Measurements from ENCODE around the gene C11orf52.
"Not testable (repeated sequence)": the region's sequence is repeated elsewhere in the genome, so short reads cannot be mapped to it uniquely, and the experiment has no call there.

Gene C11orf52

GRCh38 chr11:111913031-111913861 lies 5.5 kb upstream of the C11orf52 start:
- DNase-seq: no peak

GRCh38 chr11:111913997-111914396 lies 4.7 kb upstream of the C11orf52 start:
- DNase-seq: no peak

GRCh38 chr11:111916768-111917167 lies 1.9 kb upstream of the C11orf52 start:
- no peak for DNase-seq

GRCh38 chr11:111917312-111917711 lies 1.4 kb upstream of the C11orf52 start:
- DNase-seq: no peak

GRCh38 chr11:111917788-111918187 lies 925 bp upstream of the C11orf52 start:
- DNase-seq: no peak

- DNase-seq: no peak
Measured at GRCh38 chr11:111920908-111921307, 2.2 kb downstream of the C11orf52 start.

- DNase-seq: no peak
Measured at GRCh38 chr11:111921541-111922230, 3.0 kb downstream of the C11orf52 start.

GRCh38 chr11:111922803-111923202 lies 4.1 kb downstream of the C11orf52 start:
- DNase-seq: no peak

GRCh38 chr11:111923351-111923788 lies 4.7 kb downstream of the C11orf52 start:
- DNase-seq: no peak

GRCh38 chr11:111923951-111924350 lies 5.2 kb downstream of the C11orf52 start:
- DNase-seq: no peak

- DNase-seq: no peak
Measured at GRCh38 chr11:111925953-111926352, 7.2 kb downstream of the C11orf52 start.

GRCh38 chr11:111926505-111927391 lies 8.0 kb downstream of the C11orf52 start:
- DNase-seq: peak; percentile 89 to 97 (median 94)

- no peak for DNase-seq
Measured at GRCh38 chr11:111930472-111930871, 11.8 kb downstream of the C11orf52 start.

GRCh38 chr11:111932611-111932950 lies 13.9 kb downstream of the C11orf52 start:
- DNase-seq: no peak

GRCh38 chr11:111933176-111933575 lies 14.5 kb downstream of the C11orf52 start:
- not testable (repeated sequence) for DNase-seq

GRCh38 chr11:111933872-111934271 lies 15.2 kb downstream of the C11orf52 start:
- DNase-seq: no peak

- no peak for DNase-seq
Measured at GRCh38 chr11:111934306-111934705, 15.6 kb downstream of the C11orf52 start.

- DNase-seq: no peak
Measured at GRCh38 chr11:111935317-111936039, 16.8 kb downstream of the C11orf52 start.

- no peak for DNase-seq
Measured at GRCh38 chr11:111936040-111936540, 17.4 kb downstream of the C11orf52 start.

GRCh38 chr11:111937461-111937769 lies 18.7 kb downstream of the C11orf52 start:
- no peak for DNase-seq

- DNase-seq: peak in 1 of 6 experiments; percentile 6
Measured at GRCh38 chr11:111937844-111938243, 19.1 kb downstream of the C11orf52 start.

GRCh38 chr11:111938687-111939160 lies 20.0 kb downstream of the C11orf52 start:
- peak in 3 of 6 experiments; percentile 3 to 32 (median 16) for DNase-seq

All from stimulated activated naive CD4-positive, alpha-beta T cell (primary cell).